Peyer's patch (tissue), 4 donors: ENCODE measurements around the gene PIK3C3. TPM values are rescaled to one million over a fixed set of nuclear protein-coding genes. Genes with fewer than 3 reads are reported as not detected.

Source experiments
- DNase-seq, 3 donors: peaks; one replicate each; pipeline ENCODE4 v3.0.0-alpha.2; 2017 to 2019
- H3K27ac ChIP-seq, 4 donors: fragments of 200-600 bp; sonication (generic); one replicate each; pipeline ENCODE4 v1.5.1; 2016 to 2019
- H3K27me3 ChIP-seq, 2 donors: fragments of 200-600 bp; sonication (generic); one replicate each; pipeline ENCODE4 v1.5.1; 2019
- H3K36me3 ChIP-seq, 3 donors: fragments of 200-600 bp; sonication (generic); one replicate each; pipeline ENCODE4 v1.5.1; 2016 to 2019
- H3K4me1 ChIP-seq, 4 donors: fragments of 200-600 bp; sonication (generic); one replicate each; pipeline ENCODE4 v1.5.1; 2016 to 2019
- H3K4me3 ChIP-seq, 4 donors: fragments of 200-600 bp; sonication (generic); 1 replicate in 3 of 4; 2 replicates in 1 of 4; pipeline ENCODE4 v1.5.1; 2016 to 2019; ENCODE audit warnings: mild to moderate bottlenecking in 1 of 4
- H3K9me3 ChIP-seq, 4 donors: fragments of 200-600 bp; sonication (generic); one replicate each; pipeline ENCODE4 v1.5.1; 2016 to 2019; ENCODE audit warnings: mild to moderate bottlenecking in 1 of 4
- CTCF ChIP-seq, 6 experiments: fragments of 450-650 bp in 4 of 6; fragments of 200-600 bp in 2 of 6; sonication (generic) in 1 of 6; IDR thresholded peaks; one replicate each; pipeline ENCODE4 v1.5.1; 2017 to 2019; ENCODE audit warnings: antibody characterized with exemption in 6 of 6, mild to moderate bottlenecking in 3 of 6, moderate library complexity in 1 of 6
- POLR2A ChIP-seq, 2 donors: fragments of 450-650 bp; IDR thresholded peaks; one replicate each; pipeline ENCODE4 v1.5.1; 2017; ENCODE audit warnings: antibody characterized with exemption in 2 of 2, mild to moderate bottlenecking in 2 of 2, moderate library complexity in 2 of 2
- total RNA-seq, 4 donors: library from RNA; depleted of rRNA; stranded (reverse); fragments of >200 nt; gene quantifications; one replicate each; pipeline ENCODE4 v1.1.0, GENCODE V29; 2016

PIK3C3 gene
- total RNA-seq, 4 donors from 2014 or later, result 33.3 to 59.4 (median 39.5) TPM

GRCh38 chr18:41922176-41922575 lies 32.9 kb upstream of the PIK3C3 start:
- TF ChIP-seq POLR2A (IDR thresholded peaks at IDR 0.05) (no peak), CTCF (IDR thresholded peaks at IDR 0.05) (no peak)
- Histone ChIP-seq H3K27me3 (no peaks in the 10 kb centered on the region), H3K4me3 (no peak overlapping the region), H3K9me3 (no peaks in the 10 kb centered on the region), H3K27ac (no peak overlapping the region), H3K36me3 (no peaks in the 10 kb centered on the region), H3K4me1 (no peaks in the 10 kb centered on the region)
- no peak for DNase-seq

GRCh38 chr18:41922841-41923240 lies 32.2 kb upstream of the PIK3C3 start:
- Histone ChIP-seq H3K4me1 (no peaks in the 10 kb centered on the region), H3K27me3 (no peaks in the 10 kb centered on the region), H3K27ac (no peak overlapping the region), H3K9me3 (no peaks in the 10 kb centered on the region), H3K36me3 (no peaks in the 10 kb centered on the region), H3K4me3 (no peak overlapping the region)
- no peak for TF ChIP-seq CTCF (IDR thresholded peaks at IDR 0.05)
- TF ChIP-seq POLR2A (IDR thresholded peaks at IDR 0.05), result no peak
- no peak for DNase-seq

GRCh38 chr18:41923446-41923845 lies 31.6 kb upstream of the PIK3C3 start:
- TF ChIP-seq POLR2A (IDR thresholded peaks at IDR 0.05), result no peak
- TF ChIP-seq CTCF (IDR thresholded peaks at IDR 0.05), result no peak
- no peak overlapping the region for H3K27ac ChIP-seq
- no peaks in the 10 kb centered on the region for H3K27me3 ChIP-seq
- no peaks in the 10 kb centered on the region for H3K36me3 ChIP-seq
- H3K4me3 ChIP-seq, result no peak overlapping the region
- no peaks in the 10 kb centered on the region for H3K9me3 ChIP-seq
- DNase-seq, result no peak
- no peaks in the 10 kb centered on the region for H3K4me1 ChIP-seq

- Histone ChIP-seq H3K36me3 (no peaks in the 10 kb centered on the region), H3K4me3 (no peak overlapping the region), H3K9me3 (no peaks in the 10 kb centered on the region), H3K27me3 (no peaks in the 10 kb centered on the region), H3K4me1 (no peaks in the 10 kb centered on the region), H3K27ac (no peak overlapping the region)
- no peak for DNase-seq
- TF ChIP-seq CTCF (IDR thresholded peaks at IDR 0.05), result no peak
- no peak for TF ChIP-seq POLR2A (IDR thresholded peaks at IDR 0.05)
Measured at GRCh38 chr18:41928581-41928980, 26.5 kb upstream of the PIK3C3 start.

GRCh38 chr18:41932899-41933298 lies 22.1 kb upstream of the PIK3C3 start:
- TF ChIP-seq CTCF (IDR thresholded peaks at IDR 0.05), result no peak
- TF ChIP-seq POLR2A (IDR thresholded peaks at IDR 0.05), result no peak

GRCh38 chr18:41933778-41934177 lies 21.3 kb upstream of the PIK3C3 start:
- no peaks in the 10 kb centered on the region for H3K4me1 ChIP-seq
- H3K27me3 ChIP-seq, result no peaks in the 10 kb centered on the region
- DNase-seq, result no peak
- no peaks in the 10 kb centered on the region for H3K9me3 ChIP-seq
- no peak overlapping the region for H3K27ac ChIP-seq
- H3K4me3 ChIP-seq, result no peak overlapping the region
- H3K36me3 ChIP-seq, result no peaks in the 10 kb centered on the region
- TF ChIP-seq POLR2A (IDR thresholded peaks at IDR 0.05) (no peak), CTCF (IDR thresholded peaks at IDR 0.05) (no peak)

More at GRCh38 chr18:41932899-41933298, 22.1 kb upstream of the PIK3C3 start:
- Histone ChIP-seq H3K36me3 (no peaks in the 10 kb centered on the region), H3K9me3 (no peaks in the 10 kb centered on the region), H3K4me3 (no peak overlapping the region), H3K27ac (no peak overlapping the region), H3K27me3 (no peaks in the 10 kb centered on the region), H3K4me1 (no peaks in the 10 kb centered on the region)
- no peak for DNase-seq
